Upper lobe of left lung (tissue), 4 donors: ENCODE measurements around the gene CCDC171.

Experiments
- EP300 ChIP-seq, 4 donors: sonication (generic); formaldehyde crosslinking; IDR thresholded peaks; one replicate each; pipeline ENCODE4 v1.5.1; 2017; ENCODE audit warnings: antibody characterized with exemption in 4 of 4, control low read depth in 2 of 4
- POLR2A ChIP-seq, 4 donors: fragments of 450-650 bp; IDR thresholded peaks; one replicate each; pipeline ENCODE4 v1.5.1; 2016 to 2017; ENCODE audit warnings: antibody characterized with exemption in 4 of 4, mild to moderate bottlenecking in 2 of 4
- POLR2AphosphoS5 ChIP-seq, 2 donors: sonication (generic); formaldehyde crosslinking; IDR thresholded peaks; one replicate each; pipeline ENCODE4 v1.5.1; 2017; ENCODE audit warnings: antibody characterized with exemption in 2 of 2
- TF ChIP-seq, protein P1 (sequence below), 6 experiments: fragments of 450-650 bp in 4 of 6; fragments of 200-600 bp in 2 of 6; sonication (generic) in 2 of 6; IDR thresholded peaks; one replicate each; pipeline ENCODE4 v1.5.1; 2016 to 2019; ENCODE audit warnings: antibody characterized with exemption in 6 of 6

DNA sequence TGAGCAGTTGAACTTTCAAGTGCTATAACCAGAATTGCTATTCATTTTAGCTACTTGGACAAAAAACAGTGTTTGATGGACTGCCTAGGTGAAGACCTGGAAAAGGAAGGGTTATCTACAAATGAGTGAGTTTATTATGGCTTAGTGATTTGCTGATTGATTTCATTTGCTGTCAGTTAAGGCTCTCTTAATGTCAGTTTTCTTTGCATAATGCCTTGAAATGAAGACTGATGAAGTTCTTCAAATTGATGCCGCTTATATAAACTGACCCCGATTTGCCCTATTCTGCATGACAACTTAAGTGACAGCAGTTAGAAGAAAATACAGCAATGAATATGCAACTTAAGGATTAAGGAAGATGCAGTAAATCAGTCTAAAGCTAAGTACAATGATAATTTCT, 332.6 kb downstream of the CCDC171 start:
- TF ChIP-seq, protein P1, sequence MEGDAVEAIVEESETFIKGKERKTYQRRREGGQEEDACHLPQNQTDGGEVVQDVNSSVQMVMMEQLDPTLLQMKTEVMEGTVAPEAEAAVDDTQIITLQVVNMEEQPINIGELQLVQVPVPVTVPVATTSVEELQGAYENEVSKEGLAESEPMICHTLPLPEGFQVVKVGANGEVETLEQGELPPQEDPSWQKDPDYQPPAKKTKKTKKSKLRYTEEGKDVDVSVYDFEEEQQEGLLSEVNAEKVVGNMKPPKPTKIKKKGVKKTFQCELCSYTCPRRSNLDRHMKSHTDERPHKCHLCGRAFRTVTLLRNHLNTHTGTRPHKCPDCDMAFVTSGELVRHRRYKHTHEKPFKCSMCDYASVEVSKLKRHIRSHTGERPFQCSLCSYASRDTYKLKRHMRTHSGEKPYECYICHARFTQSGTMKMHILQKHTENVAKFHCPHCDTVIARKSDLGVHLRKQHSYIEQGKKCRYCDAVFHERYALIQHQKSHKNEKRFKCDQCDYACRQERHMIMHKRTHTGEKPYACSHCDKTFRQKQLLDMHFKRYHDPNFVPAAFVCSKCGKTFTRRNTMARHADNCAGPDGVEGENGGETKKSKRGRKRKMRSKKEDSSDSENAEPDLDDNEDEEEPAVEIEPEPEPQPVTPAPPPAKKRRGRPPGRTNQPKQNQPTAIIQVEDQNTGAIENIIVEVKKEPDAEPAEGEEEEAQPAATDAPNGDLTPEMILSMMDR (IDR thresholded peaks at IDR 0.05): no peak
- TF ChIP-seq POLR2A (IDR thresholded peaks at IDR 0.05) (no peak), POLR2AphosphoS5 (IDR thresholded peaks at IDR 0.05) (no peak), EP300 (IDR thresholded peaks at IDR 0.05) (no peak)
